Fibroblast of the aortic adventitia (primary cell): ENCODE measurements around the gene CEP76. TPM values are rescaled to one million over a fixed set of nuclear protein-coding genes. Genes with fewer than 3 reads are reported as not detected.

ENCODE experiments used
- DNase-seq: peaks from one replicate; pipeline ENCODE4 v3.0.0-alpha.2; 2010; ENCODE audit warnings: low read depth
- H3K4me3 ChIP-seq: 2 replicates; pipeline ENCODE4 v1.5.1; 2011; ENCODE audit warnings: low read depth, mild to moderate bottlenecking, control low read depth, low read length, moderate library complexity
- total RNA-seq: library from RNA; depleted of rRNA; stranded (reverse); fragments of >200 nt; gene quantifications from 2 replicates; pipeline ENCODE4 v1.2.3, GENCODE V29; 2012; ENCODE audit warnings: low replicate concordance
- TF ChIP-seq, protein P1 (sequence below): IDR thresholded peaks from 2 replicates; pipeline ENCODE4 v1.5.1; 2011; ENCODE audit warnings: mild to moderate bottlenecking, low read length, control low read depth, inconsistent platforms; ENCODE audit not compliant: insufficient read depth

The CEP76 gene
- total RNA-seq, 1 donor, result 10.3 TPM

DNA sequence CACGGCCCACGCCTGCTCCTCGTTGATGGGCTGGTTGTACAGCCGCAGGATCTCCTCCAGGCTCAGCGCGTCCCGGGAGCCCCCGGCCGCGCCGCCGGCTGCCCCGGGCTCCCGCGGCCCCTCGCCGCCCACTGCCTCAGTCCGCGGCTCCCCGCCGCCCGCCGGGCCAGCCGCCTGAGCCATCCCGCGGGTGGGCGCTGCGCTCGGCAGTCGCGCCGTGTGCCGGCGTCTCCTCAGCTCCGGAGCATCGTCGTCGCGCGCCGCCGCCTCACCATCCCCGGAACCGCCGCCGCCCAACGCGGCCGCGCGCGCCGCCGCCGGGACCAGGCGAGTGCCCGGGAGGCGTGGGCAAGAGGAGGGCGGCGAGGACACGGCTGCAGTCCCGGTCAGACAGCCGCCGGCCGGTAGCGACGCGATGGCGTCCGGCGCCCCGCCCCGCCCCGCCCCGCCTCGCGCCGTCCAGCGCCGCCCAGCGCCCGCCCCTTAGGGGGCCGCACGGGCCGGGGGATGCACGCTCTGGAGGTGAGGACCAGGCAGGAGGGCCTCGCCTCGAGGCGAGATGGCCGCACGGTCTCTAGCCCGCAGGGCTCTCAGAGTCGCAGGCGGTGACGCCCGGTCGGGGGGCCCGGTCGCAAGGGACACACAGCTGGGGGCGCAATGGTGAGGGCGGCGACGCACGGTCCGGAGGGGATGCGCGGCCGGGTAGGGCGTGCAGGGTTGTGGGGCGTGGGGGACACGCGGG, 44.7 kb downstream of the CEP76 start, which contains the start of gene SPIRE1:
SPIRE1 (minus strand) TSS at position 424 of the 742 bp plus-strand sequence; CDS start at position 183, 241 bp downstream.
- H3K4me3 ChIP-seq, result peak within 1 kb of the TSS; percentile 91
- DNase-seq, result peak; percentile 32
- TF ChIP-seq, protein P1, sequence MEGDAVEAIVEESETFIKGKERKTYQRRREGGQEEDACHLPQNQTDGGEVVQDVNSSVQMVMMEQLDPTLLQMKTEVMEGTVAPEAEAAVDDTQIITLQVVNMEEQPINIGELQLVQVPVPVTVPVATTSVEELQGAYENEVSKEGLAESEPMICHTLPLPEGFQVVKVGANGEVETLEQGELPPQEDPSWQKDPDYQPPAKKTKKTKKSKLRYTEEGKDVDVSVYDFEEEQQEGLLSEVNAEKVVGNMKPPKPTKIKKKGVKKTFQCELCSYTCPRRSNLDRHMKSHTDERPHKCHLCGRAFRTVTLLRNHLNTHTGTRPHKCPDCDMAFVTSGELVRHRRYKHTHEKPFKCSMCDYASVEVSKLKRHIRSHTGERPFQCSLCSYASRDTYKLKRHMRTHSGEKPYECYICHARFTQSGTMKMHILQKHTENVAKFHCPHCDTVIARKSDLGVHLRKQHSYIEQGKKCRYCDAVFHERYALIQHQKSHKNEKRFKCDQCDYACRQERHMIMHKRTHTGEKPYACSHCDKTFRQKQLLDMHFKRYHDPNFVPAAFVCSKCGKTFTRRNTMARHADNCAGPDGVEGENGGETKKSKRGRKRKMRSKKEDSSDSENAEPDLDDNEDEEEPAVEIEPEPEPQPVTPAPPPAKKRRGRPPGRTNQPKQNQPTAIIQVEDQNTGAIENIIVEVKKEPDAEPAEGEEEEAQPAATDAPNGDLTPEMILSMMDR, result no peak

DNA sequence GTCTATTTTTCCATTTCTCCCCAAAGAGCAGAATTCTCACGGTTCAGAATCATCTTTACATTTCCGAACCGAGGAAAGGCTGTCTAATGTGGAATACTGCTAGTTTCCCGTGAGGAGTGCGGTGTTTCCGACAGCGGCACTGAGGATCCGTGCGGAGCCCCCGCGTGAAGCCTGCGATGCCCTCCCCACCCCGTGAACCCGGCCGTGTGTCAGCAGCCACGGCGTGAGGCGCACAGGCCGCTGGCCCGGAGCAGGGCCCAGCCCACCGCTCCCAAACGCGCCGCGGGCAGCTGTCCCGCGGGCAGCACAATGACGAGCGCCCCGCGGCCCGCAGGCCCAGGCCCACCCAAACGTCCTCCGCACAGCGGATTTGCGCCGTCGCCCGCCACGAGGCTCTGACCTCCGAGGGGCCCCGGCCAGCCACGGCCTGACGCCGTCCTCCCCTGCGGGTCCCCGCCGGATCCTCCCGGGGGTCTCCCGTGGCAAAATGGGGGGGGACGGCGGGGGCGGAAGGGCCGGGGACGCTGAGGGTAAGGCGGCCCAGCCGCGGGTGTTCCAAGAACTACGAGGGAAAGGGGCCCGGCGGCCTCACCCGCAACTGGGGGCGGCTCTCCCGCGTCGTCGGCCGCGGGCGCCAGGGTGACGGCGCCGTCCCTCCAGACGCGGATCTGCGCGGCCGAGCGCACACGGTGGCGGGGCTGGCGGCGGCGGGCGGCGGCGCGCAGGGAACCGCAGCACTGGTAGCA, 45.4 kb downstream of the CEP76 start:
- TF ChIP-seq, protein P1, result no peak
- peak; percentile 51 for DNase-seq
- peak overlapping the region; percentile 91 for H3K4me3 ChIP-seq

DNA sequence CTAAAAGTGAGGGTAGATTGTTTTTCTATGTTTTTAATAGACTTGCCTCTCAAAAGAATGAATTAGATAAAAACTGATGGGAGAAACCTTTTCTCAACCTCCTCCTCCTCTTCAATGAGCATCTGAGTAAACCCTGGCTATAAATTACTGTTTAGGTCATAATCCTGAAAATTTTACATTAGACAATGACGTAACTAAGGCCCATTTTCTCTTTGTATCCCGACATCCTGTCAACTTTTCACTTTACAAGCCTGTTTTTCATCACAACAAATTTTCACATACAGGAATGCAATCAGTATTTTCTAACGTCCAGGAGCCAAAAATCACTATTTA, 46.0 kb downstream of the CEP76 start:
- TF ChIP-seq, protein P1, result no peak
- no peak for DNase-seq
- peak overlapping the region; percentile 91 for H3K4me3 ChIP-seq

DNA sequence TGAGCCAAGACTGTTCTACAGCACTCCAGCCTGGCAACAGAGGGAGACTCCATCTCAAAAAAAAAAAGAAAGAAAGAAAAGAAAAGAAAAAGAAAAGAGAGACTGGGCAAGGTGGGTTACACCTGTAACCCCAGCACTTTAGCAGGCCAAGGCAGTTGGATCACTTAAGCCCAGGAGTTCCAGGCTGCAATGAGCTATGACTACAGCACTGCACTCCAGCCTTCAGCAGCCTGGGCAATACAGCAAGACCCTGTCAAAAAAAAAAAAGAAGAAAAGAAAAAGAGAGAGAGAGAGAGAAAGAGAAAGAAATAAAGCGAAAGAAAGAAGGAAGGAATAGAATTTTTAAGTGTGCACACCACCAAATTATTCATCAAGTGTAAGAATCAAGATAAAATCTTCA, 47.6 kb downstream of the CEP76 start:
- DNase-seq, result no peak
- TF ChIP-seq, protein P1, result no peak
- H3K4me3 ChIP-seq, result no peak overlapping the region

DNA sequence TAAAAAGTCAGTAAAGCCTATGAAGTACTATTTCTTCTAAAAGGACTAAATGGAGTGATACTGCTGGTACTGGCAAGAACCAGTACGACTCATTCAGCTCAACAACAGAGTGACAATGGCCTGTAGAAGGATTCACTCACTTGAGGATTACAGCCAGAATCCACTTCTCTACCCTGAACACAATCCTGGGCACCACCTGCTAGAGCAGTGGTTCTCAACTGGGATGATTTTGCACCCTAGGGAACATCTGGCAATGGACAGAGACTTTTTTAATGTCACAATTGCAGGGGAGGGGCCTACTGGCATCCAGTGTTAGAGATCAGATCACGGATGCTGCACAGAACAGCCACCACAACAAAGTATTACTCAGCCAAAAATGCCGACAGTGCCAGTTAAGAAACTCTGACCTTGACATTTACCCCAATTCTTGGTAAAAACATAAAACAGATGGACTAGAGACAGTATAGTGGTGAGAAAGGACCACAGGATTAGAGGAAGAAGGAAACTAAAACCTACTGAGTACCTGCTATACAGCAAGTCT, 49.6 kb downstream of the CEP76 start:
- TF ChIP-seq, protein P1, result no peak
- DNase-seq, result peak; percentile 42
- no peak overlapping the region for H3K4me3 ChIP-seq

DNA sequence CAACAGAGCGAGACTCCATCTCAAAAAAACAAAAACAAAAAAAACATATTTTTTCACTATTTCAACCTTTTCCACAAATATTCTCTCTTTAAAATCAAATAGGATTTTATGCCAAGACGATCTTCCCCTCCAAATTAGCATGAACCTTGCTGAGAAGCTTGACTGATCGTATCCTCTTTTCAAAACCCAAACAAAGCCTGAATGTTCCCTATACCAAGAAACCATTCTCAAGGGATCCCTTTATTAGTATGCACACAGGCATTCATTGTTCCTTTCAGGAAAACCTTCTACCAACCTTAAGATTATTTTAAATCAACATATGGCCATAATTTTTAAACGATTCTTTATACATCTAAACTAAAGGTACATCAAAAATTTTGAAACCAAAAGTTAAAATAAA, 50.9 kb downstream of the CEP76 start:
- DNase-seq, result no peak
- no peak overlapping the region for H3K4me3 ChIP-seq
- TF ChIP-seq, protein P1, result no peak
